ENCODE measurements around the gene AFAP1L2.

DNA sequence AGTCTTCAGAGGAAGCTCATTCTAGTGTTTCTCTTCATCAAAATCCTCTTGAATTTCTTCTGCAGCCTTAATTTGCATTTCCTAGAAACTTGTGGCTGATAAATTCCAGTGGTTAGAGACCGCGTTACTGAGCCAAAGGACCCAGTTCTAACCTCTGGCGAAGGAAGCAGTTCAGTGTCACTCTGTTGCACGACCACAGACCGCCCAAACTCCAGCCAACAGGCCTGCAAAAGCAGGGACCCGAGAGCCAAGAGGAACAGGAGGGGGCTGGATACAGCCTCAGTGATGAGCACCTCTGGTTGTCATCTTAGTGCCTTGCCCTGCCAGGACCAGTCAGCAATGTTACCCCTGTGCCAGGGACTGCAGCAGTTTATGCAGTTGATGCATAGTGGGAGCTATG lies 70.0 kb downstream of the AFAP1L2 start:
- TF ChIP-seq, protein P1, sequence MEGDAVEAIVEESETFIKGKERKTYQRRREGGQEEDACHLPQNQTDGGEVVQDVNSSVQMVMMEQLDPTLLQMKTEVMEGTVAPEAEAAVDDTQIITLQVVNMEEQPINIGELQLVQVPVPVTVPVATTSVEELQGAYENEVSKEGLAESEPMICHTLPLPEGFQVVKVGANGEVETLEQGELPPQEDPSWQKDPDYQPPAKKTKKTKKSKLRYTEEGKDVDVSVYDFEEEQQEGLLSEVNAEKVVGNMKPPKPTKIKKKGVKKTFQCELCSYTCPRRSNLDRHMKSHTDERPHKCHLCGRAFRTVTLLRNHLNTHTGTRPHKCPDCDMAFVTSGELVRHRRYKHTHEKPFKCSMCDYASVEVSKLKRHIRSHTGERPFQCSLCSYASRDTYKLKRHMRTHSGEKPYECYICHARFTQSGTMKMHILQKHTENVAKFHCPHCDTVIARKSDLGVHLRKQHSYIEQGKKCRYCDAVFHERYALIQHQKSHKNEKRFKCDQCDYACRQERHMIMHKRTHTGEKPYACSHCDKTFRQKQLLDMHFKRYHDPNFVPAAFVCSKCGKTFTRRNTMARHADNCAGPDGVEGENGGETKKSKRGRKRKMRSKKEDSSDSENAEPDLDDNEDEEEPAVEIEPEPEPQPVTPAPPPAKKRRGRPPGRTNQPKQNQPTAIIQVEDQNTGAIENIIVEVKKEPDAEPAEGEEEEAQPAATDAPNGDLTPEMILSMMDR (IDR thresholded peaks at IDR 0.05) = no peak
- no peak for TF ChIP-seq POLR2A (IDR thresholded peaks at IDR 0.05)

All from Peyer's patch (tissue), 4 donors.